Activated B cell treated with CpG ODN at 0.5 μM for 24 hours (primary cell): ENCODE measurements around the gene PRKG1. TPM values are rescaled to one million over a fixed set of nuclear protein-coding genes. Genes with fewer than 3 reads are reported as not detected.

Source experiments
- ATAC-seq: fragments of 200-7000 bp; cut with Tn5 transposase; one replicate; pipeline ENCODE4 v1.10.0; 2021; ENCODE audit warnings: low read depth, mild to moderate bottlenecking, moderate library complexity
- CTCF ChIA-PET: fragments of 350-600 bp; sonication (Branson Sonifier 250); formaldehyde crosslinking; loops from one replicate; lab custom pipeline; 2021; ENCODE audit warnings: antibody characterized with exemption; lab: Charles Lee
- POLR2A ChIA-PET: fragments of 350-600 bp; sonication (Branson Sonifier 250); formaldehyde crosslinking; loops from one replicate; lab custom pipeline; 2021; ENCODE audit warnings: antibody characterized with exemption; lab: Charles Lee
- DNase-seq: peaks from one replicate; pipeline ENCODE4 v3.0.0; 2022
- H3K27ac Mint-ChIP-seq: one replicate; pipeline ENCODE4 v1.8.0; 2020; ENCODE audit warnings: mixed read lengths
- H3K27me3 Mint-ChIP-seq: one replicate; pipeline ENCODE4 v1.8.0; 2021; ENCODE audit warnings: mixed read lengths
- H3K36me3 Mint-ChIP-seq: one replicate; pipeline ENCODE4 v1.8.0; 2021; ENCODE audit warnings: low read depth, mixed read lengths
- H3K4me1 Mint-ChIP-seq: one replicate; pipeline ENCODE4 v1.8.0; 2021; ENCODE audit warnings: mixed read lengths
- H3K4me3 Mint-ChIP-seq: one replicate; pipeline ENCODE4 v1.8.0; 2020; ENCODE audit warnings: mild to moderate bottlenecking, mixed read lengths
- H3K9me3 Mint-ChIP-seq: one replicate; pipeline ENCODE4 v1.8.0; 2020; ENCODE audit warnings: mixed read lengths
- CTCF ChIP-seq: fragments of 200-600 bp; IDR thresholded peaks from one replicate; pipeline ENCODE4 v1.8.0; 2022; ENCODE audit warnings: antibody characterized with exemption, mild to moderate bottlenecking
- intact Hi-C: fragments of 100-400 bp; cut with micrococcal nuclease; formaldehyde crosslinking; loops from one replicate; pipeline ENCODE4 v1.15.1; 2024
- total RNA-seq: library from RNA; stranded (reverse); gene quantifications from 2 replicates; pipeline ENCODE4 v1.2.3, GENCODE V29; 2022

The PRKG1 gene
- total RNA-seq, 1 donor from 2014 or later, result not detected

- DNase-seq (no peak), ATAC-seq (no peak)
- ChIA-PET POLR2A (no interaction called here), CTCF (no interaction called here)
- no peak overlapping the region for H3K27ac Mint-ChIP-seq
- no peaks in the 10 kb centered on the region for H3K36me3 Mint-ChIP-seq
- H3K9me3 Mint-ChIP-seq, result peaks cover 5% of the 10 kb centered on the region
- H3K27me3 Mint-ChIP-seq, result peaks cover 2% of the 10 kb centered on the region
- no peaks in the 10 kb centered on the region for H3K4me1 Mint-ChIP-seq
- H3K4me3 Mint-ChIP-seq, result no peak overlapping the region
- TF ChIP-seq CTCF, result no peak
- intact Hi-C loops, result no loop called here
Measured at GRCh38 chr10:51672039-51672535, 597.8 kb downstream of the PRKG1 start.

- POLR2A ChIA-PET, result no interaction called here
- CTCF ChIA-PET, result no interaction called here
- TF ChIP-seq CTCF, result no peak
Measured at GRCh38 chr10:51675088-51675487, 600.8 kb downstream of the PRKG1 start.

GRCh38 chr10:51679841-51680240 lies 605.6 kb downstream of the PRKG1 start:
- CTCF ChIA-PET, result no interaction called here
- H3K4me3 Mint-ChIP-seq, result no peak overlapping the region

More at GRCh38 chr10:51675088-51675487, 600.8 kb downstream of the PRKG1 start:
- Mint-ChIP-seq H3K36me3 (no peaks in the 10 kb centered on the region), H3K27me3 (peaks cover 2% of the 10 kb centered on the region), H3K4me3 (no peak overlapping the region), H3K27ac (no peak overlapping the region), H3K4me1 (no peaks in the 10 kb centered on the region), H3K9me3 (peaks cover 5% of the 10 kb centered on the region)
- intact Hi-C loops, result no loop called here
- DNase-seq (no peak), ATAC-seq (no peak)

GRCh38 chr10:51683031-51683691 lies 608.9 kb downstream of the PRKG1 start:
- DNase-seq, result no peak
- Mint-ChIP-seq H3K4me1 (no peaks in the 10 kb centered on the region), H3K27ac (no peak overlapping the region), H3K36me3 (no peaks in the 10 kb centered on the region), H3K4me3 (no peak overlapping the region), H3K27me3 (peaks cover 11% of the 10 kb centered on the region), H3K9me3 (no peaks in the 10 kb centered on the region)
- TF ChIP-seq CTCF, result no peak
- ChIA-PET POLR2A (no interaction called here), CTCF (no interaction called here)
- no peak for ATAC-seq
- intact Hi-C loops, result no loop called here

More at GRCh38 chr10:51679841-51680240, 605.6 kb downstream of the PRKG1 start:
- DNase-seq (no peak), ATAC-seq (no peak)
- Mint-ChIP-seq H3K27ac (no peak overlapping the region), H3K4me1 (no peaks in the 10 kb centered on the region), H3K27me3 (peaks cover 10% of the 10 kb centered on the region), H3K36me3 (no peaks in the 10 kb centered on the region), H3K9me3 (no peaks in the 10 kb centered on the region)
- intact Hi-C loops, result no loop called here
- no peak for TF ChIP-seq CTCF
- POLR2A ChIA-PET, result no interaction called here

- intact Hi-C loops, result no loop called here
- DNase-seq (no peak), ATAC-seq (no peak)
- CTCF ChIA-PET, result no interaction called here
- POLR2A ChIA-PET, result no interaction called here
- no peaks in the 10 kb centered on the region for H3K36me3 Mint-ChIP-seq
- TF ChIP-seq CTCF, result no peak
- no peak overlapping the region for H3K4me3 Mint-ChIP-seq
- peaks cover 7% of the 10 kb centered on the region for H3K27me3 Mint-ChIP-seq
- no peaks in the 10 kb centered on the region for H3K4me1 Mint-ChIP-seq
- no peak overlapping the region for H3K27ac Mint-ChIP-seq
- no peaks in the 10 kb centered on the region for H3K9me3 Mint-ChIP-seq
Measured at GRCh38 chr10:51685768-51686167, 611.5 kb downstream of the PRKG1 start.
